Amniotic stem cell (primary cell): ENCODE measurements around the gene CDK11A.

Source experiments
- DNase-seq: peaks from one replicate; lab custom pipeline; 2025; lab: John Stamatoyannopoulos, UW

Gene CDK11A

DNA sequence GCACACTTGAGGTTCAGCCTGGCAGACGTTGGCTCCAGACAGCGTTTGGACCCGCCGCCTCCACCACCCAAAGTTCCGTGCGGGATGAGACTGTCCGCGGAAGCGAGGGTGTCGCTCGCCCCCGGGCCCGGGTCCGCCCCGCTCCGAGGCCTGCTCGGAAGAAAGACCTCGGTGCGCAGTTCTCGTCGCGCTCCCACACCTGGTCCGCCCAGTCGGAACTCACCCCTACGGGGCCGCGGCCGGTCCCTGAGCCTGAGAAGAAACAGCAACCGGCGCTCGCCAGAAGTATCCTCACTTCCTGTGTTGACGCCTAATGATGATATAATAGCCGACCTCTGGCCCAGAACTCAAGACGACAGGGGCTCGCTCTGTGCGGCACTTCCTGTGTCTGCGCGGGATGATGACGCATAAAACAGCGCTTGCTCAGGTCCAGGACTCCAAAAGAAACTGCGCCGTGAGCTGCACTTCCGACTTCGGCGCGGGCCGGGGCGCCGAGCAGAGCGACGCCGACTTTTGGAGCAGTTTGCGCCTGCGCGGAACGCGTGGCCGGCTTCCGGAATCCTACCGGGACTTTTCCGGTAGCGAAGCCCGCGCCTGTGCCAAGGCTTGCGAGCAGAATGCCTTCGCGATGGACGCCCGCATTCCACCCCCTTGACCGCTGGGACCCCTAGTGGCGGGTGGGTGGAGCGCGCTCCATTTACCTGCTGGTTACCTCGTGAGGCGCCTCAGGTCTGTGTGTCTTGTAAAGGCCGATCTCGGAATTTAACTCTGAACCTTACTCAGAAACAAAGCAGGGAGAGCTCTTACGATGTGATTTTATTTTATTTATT is at the start of gene CDK11A:
TSS of gene CDK11A (minus strand) at position 323 of the 830 bp plus-strand sequence. CDS start 1,539 bp downstream, outside the sequence.
- peak; percentile 99 for DNase-seq

GRCh38 chr1:1773874-1774273 is 49.7 kb upstream of the CDK11A start:
- no peak for DNase-seq

DNA sequence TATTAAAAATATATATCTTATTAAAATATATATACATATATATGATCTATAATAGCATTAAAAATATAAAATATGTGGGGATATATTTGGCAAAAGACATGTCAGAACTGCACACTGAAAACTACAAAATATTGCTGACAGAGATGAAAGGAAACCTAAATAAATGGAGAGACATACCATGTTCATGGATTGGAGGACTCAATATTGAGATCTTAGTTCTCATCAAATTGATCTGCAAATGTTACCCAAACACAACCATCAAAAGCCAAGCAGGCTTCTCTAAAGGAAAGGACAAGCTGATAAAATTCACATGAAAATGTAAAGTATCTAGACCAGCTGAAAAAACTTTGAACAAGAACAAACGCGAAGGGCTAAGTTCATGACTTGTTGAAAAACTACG is 46.9 kb upstream of the CDK11A start:
- no peak for DNase-seq

- DNase-seq: no peak
Measured at GRCh38 chr1:1770102-1770501, 45.9 kb upstream of the CDK11A start.

DNA sequence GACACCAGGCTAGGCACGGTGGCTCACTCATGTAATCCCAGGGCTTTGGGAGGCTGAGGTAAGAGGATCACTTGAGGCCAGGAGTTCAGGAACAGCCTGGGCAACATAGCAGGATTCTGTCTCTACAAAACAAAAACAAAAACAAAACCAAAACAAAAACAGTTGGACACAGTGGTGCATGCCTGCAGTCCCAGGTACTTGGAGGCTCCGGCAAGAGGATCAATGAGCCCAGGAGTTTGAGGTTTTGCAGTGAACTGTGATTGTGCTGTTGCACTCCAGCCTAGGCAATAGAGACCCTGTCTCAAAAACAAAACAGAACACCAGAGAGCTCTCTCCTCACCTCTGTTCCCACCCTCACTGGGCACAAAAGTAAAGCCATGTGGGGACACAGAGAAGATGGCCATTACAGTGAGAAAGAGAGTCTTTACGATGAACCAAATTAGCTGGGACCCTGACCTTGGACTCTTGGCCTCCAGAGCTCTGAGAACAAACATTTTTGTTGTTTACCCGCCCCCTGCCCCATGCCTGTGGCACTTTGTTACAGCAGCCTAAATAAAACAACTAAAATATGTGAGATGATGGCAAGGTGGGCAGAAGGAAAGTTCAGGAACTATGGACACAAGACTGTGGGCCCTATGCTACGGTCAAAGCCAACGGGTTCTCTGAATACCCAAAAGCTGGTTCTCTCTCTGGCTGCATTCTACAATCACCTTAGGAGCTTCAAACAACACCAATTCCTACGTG is 44.3 kb upstream of the CDK11A start:
- DNase-seq: no peak

DNA sequence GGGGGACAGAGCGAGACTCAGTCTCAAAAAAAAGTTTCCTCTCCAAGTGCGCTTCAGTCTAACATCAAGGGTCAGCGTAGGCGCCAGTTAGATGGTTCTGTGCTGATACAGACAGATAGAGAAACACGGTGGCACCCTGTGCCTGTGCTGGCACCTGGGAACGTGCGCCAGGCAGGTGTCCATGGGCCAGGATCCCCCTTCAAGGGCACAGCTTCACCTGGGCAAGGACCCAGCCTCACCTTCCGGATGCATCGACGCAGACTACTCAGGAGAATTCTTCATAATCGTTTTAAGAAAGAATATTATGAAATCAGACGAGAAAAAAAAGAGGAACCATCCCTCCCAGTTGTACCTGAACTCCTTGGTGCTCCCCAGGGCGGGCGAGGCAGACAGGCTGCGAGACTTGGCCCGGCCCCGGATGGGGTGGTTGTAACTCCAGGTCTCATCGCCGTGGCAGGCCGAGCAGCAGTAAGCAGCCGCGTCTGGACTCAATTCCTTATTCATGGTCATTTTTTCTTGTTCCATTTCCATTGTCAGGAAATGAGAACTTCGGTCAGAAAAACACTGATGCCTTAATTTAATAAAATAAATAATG is 40.8 kb upstream of the CDK11A start:
- no peak for DNase-seq

- no peak for DNase-seq
Measured at GRCh38 chr1:1763657-1764621, 39.8 kb upstream of the CDK11A start.

GRCh38 chr1:1761504-1762376 is 37.6 kb upstream of the CDK11A start:
- no peak for DNase-seq

DNA sequence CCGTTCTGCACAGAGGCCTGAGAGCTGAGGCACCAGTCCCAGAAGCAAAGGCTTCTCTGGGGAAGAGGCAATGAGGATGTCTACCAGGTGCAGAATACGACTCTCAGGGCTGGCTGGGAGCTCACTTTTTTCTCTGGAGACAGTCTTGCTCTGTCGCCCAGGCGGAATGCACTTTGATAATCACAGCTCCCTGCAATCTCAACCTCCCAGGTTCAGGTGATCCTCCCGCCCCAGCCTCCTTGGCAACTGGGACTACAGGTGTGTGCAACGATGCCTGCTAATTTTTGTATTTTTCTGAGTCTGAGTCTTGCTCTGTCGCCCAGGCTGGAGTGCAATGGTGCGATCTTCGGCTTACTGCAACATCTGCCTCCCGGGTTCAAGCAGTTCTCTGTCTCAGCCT is 36.6 kb upstream of the CDK11A start:
- DNase-seq: no peak

- DNase-seq: no peak
Measured at GRCh38 chr1:1760345-1760650, 36.1 kb upstream of the CDK11A start.

- DNase-seq: no peak
Measured at GRCh38 chr1:1759456-1760344, 35.5 kb upstream of the CDK11A start.

GRCh38 chr1:1758692-1759455 is 34.7 kb upstream of the CDK11A start:
- DNase-seq: no peak

DNA sequence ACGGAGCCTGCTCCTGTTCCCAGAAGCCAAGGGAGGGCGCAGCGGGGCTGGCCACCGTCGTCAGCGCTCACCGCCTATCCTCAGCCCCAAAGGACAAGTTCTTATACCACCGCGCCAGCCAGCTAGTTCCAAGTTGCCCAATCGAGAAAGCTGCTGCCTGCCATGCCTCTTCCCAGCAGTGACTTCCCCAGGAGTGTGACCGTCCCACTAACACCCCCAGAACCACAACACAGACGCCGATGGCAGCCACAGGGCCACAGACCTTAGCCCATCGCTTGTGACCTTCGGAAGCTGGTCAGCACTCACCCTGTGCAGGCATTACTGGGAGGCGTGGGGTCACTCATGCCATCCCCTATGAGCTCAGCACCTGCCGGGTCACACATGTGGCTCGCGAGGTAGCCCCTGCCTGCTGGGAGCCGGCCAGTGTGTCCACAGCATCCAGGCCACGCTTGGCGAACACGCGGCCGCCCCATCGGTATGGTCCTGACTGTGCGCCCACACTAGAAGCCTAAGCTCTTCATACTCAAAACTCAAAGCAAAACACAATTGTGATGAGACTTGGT is 34.0 kb upstream of the CDK11A start:
- no peak for DNase-seq

- DNase-seq: no peak
Measured at GRCh38 chr1:1757422-1758058, 33.4 kb upstream of the CDK11A start.

DNA sequence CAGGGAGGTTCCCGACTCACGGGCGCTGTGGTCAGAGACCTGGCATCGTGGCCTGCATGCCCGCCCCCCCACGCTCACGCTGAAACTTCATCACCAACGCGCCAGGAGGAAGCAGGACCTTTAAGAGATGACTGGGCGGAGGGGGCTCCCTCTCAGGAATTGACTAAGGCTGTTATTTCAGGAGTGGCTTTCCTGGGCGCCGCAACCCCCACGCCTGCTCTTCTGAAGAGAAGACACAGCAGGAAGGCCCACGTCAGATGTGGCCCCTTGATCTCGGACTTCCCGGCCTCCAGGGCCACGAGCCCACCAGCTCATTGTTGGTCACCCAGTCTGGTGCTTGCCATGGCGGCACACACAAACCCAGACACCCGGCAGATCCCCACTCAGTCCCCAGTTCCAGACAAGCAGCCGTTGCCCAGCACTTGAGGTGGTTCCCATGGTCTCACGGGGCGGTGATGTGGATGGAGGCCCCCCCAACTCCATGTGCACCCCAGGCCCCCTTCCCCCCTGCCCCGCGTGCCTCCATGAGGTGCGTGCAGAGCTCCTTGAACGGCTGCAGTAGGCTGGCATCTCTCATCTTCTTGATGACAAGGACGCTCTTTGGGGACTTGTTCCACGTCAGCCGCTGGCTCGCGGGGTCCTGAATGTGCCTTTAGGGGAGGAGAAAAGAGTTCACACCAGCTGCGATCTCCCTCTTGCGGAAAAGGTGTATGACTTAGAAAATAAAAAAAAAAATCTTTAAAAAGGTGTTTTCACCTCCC is 32.7 kb upstream of the CDK11A start:
- no peak for DNase-seq

DNA sequence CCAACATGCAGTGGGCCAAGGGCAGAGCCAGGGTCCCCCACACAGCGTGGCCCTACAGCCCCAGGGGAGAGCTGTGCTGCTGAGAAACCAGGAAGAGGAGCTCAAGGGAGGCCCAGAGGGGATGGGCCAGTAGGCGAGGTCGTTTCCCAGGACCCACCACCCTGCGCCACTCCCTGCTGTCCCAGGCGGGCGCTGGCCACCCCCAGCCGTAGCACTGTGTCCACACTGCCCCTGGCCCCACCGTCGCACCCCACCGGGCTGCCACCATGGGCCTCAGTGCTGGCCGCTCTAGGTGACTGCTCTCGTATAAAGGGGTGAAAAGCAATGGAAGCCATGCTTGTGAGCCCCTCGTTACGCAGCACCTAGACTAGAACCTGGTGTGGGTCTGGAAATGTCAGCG is 31.7 kb upstream of the CDK11A start:
- no peak for DNase-seq

GRCh38 chr1:1755426-1755825 is 31.3 kb upstream of the CDK11A start:
- no peak for DNase-seq
